GM21737 (cell line): ENCODE data around the gene IFT88.
A peak's percentile ranks its signal among the peaks of the same experiment; 100 is the strongest.

Source experiments
- ATAC-seq: cut with Tn5 transposase; IDR thresholded peaks from one replicate; pipeline ENCODE4 v1.9.1; 2021; ENCODE audit warnings: mild to moderate bottlenecking, moderate library complexity; ENCODE audit not compliant: unreplicated experiment

IFT88 gene, protein sequence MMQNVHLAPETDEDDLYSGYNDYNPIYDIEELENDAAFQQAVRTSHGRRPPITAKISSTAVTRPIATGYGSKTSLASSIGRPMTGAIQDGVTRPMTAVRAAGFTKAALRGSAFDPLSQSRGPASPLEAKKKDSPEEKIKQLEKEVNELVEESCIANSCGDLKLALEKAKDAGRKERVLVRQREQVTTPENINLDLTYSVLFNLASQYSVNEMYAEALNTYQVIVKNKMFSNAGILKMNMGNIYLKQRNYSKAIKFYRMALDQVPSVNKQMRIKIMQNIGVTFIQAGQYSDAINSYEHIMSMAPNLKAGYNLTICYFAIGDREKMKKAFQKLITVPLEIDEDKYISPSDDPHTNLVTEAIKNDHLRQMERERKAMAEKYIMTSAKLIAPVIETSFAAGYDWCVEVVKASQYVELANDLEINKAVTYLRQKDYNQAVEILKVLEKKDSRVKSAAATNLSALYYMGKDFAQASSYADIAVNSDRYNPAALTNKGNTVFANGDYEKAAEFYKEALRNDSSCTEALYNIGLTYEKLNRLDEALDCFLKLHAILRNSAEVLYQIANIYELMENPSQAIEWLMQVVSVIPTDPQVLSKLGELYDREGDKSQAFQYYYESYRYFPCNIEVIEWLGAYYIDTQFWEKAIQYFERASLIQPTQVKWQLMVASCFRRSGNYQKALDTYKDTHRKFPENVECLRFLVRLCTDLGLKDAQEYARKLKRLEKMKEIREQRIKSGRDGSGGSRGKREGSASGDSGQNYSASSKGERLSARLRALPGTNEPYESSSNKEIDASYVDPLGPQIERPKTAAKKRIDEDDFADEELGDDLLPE

DNA sequence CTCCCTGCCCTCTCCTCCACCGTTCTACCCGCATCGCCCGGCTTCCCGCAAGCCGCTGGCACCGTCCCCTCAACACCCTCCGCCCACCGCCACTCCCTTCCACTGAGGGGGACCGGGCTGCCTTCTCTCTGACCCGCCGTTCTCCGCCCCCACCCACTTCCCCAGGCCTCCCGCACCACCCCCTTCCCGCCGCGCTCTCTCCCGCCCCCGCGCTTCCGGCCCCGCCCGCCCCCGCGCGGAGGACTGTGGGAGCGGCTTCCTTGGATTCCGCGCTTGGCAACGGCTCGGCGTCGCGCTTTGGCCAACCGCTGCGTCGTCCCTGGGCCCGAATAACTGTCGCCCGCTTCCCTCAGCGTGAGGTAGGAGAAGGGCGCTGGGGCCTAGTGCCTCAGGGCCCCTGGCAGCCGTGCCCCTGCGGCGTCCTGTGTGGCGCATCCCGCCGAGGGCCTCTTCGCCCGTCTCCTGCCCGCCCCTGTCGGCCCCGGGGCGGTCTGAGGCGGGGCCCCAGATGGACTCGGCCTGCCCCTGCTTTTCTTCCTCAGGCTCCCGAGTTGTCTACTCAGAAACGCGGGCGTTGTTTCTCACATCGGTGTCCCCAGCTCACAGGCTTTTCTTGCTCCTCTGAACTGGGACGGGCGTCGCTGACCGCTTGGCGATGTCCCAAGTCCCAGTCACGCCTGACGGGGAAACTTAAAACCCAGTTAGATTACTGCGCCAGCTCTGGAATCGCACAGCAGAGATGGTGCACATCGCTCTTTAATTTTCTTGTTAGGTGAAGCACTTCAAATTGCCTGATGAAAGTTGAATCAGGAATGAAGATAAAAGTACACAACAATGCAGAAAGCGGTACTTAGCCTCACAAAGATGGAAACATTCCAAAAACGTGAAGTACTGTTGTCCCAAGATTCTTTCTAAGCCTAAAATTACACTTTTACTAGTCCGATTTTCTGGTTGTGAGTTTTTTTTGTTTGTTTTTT lies at the start of gene IFT88:
Gene IFT88, plus strand, starts transcription at position 260 of the 977 bp plus-strand sequence. CDS start 7,229 bp downstream, outside the sequence.
- ATAC-seq: peak; percentile 89

DNA sequence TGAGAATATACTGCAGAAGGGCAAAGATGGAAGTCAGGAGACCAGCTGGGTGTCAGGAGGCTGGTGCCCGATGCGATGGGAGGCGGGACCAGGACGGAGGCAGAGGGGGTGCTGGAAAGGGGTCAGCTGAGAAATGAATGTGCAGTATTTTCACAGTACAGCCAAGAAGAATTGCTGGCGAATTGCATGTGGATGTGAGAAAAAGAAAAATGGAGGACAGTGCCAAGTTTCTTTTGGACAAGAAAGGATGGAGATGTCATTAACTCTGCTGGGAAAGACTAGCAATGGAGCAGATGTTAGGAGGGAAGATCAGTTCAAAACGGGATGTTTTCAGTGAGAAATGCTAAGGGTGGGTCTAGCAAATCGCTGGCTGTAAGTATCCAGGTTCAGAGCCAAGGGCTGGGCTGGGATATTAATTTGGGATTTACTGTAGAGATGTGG lies 48.3 kb upstream of the IFT88 start:
- ATAC-seq: no peak

DNA sequence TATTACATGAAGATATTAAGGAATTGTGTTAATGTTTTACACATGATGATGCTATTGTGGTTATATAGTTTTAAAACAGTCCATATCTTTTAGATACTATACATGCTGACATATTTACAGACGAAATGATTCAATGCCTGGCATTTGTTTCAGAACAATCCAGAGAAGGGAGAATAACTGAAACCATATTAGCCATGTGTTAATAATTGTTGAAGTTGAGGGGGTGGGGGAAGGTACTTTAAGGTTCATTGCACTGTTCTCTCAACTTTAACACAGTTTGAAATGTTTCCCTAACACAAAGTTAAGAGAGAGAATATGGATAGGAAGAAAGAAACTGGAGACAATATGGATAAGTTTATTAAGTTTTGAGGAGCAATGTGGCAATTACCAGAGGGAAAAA lies 47.1 kb upstream of the IFT88 start:
- no peak for ATAC-seq

DNA sequence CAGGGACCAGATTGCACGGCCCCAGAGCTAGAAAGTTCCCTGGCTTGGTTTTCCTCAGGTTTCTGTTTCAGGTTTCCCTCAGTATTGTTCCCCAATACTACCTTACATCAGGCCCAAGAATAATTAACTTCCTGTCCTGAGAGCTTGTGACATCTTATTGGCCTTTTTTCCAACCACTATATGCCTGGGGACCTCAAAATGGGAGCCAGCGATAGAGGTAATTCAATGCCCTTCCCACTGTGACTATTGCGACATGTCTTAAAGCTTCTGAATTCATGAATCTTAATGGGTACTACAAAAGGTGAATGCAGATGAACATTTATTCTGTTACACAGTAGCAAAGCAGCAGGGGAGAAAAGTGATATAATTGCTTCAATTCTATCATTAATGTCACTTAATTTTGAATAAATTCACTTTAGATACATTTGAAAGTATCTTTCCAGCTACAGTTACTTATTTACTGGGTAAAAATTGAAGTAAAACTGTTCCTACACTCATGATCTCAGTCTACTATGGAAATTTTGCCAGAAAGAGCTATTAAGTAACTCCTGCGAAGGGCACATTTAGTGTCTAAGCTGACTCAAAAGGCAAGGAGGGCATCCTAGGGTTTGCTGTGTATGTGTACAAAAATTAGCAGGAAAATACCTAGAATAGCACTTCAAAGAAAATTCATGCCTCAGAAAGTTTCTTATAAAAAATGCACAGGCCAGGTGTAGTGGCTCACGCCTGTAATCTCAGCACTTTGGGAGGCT lies 45.4 kb upstream of the IFT88 start:
- no peak for ATAC-seq

DNA sequence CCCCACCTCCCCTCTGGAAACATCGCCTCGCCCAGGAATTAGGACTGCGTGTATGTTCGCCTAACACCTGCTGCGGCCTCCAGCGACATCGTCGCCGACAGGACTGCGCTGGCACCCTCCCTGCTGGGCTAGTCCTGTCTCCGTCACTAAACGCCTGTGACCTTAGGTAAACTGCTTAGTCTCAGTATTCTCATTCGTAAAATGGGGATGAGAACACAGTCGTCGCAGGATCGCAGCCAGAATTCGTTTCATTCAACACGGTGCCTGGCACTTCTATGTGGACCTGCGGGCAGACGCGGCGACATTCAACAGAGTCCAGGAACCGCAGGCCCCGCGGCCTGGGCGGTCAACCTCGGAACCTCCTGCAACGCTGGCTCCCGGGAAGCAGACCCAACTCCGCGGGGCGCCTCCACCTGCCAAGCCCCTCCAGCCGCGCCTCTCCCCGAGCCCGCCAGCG lies 41.8 kb upstream of the IFT88 start:
- ATAC-seq: peak; percentile 18

DNA sequence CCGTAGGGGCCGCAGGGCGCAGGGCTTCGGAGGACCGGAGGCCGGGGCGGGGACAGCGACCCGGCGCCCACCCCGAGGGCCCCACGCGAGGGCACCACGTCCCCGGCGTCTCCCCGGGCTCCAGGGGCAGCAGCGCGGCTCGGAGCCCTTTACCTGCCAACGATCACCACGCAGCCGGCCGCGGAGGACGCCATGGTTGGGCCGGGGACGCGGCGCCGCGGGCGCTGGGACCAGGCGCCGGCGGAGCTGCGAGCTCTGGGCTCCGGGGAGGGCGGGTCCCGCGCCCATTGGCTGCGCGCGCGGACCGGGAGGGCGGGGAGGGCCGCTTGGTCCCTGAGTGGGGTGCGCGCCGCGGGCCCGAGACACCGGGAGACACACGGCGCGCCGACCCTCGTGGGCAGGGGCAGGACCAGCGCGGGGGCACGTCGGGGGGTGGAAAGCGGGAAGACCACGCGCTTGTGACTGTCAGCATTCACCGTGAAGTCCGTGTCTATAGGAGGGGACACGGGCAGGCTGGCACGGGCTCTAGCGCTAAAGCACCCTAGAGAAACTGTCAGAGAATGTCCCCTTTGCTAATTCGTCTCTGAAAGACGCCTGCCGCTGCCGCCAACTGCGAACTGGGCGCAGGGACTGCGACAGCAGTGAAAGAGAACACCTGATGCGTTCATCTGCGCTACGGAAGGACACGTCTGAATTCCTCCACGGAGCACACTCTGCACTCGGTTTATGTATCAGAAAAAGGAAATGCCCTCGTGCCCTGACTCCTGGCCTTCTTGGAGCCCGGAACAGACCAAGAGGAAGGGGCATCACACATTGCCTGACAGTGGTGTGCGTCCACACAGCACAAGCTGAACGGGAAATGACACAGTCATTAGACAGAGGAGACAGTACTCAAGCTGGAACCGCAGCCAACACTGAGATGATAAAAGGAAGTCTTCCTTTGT lies 41.1 kb upstream of the IFT88 start, which contains the start of gene CRYL1:
Gene CRYL1, minus strand, starts transcription at position 257 of the 944 bp plus-strand sequence. Its CDS starts 63 bp downstream, at position 194.
- ATAC-seq: peak; percentile 78

DNA sequence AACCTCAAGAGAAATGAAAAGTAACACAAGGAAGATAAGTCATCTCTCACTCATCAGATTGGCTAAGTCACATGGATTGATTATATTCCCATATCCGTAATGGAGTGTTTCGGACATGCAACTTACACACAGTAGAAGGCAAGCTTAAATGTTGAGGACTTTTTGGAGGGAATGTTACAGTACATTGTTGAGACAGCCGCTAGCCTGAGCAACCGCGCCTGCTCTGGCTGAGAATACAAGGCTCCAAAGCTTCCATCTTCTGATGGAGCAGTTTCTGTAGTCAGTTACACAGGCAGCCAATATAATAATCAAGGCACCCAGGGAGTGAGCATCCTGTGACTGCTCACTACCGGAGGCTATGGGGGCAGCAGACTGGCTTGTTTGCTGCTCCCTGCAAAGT lies 40.3 kb upstream of the IFT88 start:
- ATAC-seq: no peak

DNA sequence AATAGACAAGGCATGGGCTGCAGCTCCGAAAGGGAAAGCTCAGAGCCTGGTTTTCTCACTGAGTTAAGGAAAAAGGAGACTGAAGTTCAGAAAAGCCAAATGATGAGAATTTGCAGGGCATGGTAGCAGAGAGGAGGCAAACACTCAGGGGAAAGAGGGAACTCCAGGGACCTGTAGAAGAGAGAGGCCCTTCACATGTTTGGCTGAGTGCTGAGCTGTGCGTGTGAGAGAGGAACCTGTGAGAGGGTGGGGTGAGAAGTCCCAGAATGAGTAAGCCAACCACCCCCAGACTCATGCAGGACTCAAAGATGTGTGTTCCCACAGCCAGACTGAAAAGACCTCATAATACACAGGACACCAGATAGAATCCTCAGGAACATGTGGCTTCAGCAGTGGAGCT lies 38.5 kb upstream of the IFT88 start:
- ATAC-seq: no peak

DNA sequence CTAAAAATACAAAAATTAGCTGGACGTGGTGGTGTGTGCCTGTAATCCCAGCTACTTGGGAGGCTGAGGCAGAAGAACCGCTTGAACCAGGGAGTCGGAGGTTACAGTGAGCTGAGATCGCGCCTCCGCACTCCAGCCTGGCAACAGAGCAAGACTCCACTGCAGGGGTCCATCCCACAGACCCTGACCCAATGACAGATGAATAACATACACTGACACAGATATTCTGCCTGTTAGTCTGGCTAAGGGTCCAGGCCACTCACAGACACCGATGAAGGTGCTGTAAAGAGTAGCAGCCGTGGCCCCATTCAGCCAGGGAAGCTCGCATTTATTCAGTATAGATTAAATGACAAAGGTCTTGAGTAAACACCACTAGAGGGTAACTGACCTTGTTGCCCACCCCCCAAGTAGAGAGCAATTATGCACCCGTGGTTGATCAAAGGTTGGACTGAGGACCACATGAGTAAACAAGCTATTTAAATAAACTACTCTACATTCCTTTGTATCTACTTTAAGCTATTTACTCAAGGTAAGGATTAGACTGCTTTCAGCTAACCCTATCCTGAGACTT lies 32.8 kb upstream of the IFT88 start:
- ATAC-seq: no peak

DNA sequence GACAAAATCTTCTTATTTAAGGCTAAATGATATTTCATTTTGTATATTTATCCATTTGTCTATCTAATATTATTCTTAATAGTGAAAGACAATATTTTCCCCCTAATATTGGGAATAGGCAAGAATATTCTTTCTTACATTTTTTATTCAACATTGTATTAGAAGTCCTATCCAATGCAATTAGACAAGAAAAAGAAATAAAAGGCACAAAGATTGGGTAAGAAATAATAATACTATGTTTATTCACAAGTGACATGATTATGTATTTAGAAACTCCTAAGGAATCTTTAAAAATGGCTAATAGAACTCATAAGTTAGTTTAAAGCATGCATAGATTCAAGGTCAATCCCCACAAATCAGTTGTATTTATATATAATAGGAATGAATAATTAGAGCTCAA lies 30.0 kb upstream of the IFT88 start:
- no peak for ATAC-seq

DNA sequence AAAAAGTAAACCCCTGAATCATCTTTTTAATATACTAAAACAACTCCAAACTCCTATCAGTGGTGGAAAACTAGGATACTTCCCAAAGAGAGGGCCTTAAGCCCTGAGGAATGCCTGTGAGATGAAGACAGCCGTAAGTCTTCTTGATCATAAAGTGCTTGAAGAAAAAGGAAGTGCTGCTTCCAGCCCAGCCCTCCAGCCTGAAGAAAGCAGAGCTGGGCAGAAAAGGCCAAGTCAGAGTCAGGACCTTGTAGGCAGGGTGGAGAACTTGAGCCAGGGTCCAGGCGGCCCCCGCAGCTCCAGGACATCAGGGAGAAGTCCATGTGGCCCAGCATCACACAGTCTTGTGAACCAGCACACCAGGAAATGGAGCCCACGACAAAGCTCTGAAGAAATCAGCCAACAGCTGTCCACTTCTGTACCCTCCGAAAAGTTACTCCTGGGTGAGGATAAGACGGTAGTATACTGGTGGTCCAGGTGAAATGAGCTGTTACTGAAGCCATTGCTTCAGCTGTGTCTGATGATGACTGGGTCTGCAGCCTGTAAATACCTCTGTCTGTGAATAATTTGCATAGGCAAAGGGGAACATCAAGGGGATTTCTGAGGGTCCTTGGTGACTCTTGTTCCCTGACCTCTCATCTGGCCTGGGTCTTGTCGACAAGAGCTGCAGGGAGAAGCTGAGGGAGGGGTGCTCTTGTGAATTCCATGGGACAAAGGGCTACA lies 22.6 kb upstream of the IFT88 start:
- ATAC-seq: no peak

DNA sequence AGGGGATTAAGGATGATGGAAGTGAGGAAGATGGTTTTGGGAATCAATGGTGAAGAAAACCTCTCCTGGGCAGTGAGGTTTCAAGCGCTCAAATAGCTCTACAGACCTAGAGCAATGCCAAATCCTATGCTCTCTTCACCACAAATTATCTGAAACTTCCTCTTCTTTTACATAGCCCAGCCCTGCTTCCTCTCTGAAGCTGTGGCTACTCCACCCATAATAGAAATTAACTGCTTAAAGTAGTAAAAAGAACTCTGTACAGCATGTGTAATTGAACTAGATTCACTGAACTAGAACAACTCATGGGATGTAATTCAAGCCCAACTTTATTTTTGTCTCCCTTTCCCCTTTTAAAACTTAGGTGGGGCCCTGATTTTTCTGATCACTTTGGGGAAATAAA lies 20.4 kb upstream of the IFT88 start:
- ATAC-seq: no peak

DNA sequence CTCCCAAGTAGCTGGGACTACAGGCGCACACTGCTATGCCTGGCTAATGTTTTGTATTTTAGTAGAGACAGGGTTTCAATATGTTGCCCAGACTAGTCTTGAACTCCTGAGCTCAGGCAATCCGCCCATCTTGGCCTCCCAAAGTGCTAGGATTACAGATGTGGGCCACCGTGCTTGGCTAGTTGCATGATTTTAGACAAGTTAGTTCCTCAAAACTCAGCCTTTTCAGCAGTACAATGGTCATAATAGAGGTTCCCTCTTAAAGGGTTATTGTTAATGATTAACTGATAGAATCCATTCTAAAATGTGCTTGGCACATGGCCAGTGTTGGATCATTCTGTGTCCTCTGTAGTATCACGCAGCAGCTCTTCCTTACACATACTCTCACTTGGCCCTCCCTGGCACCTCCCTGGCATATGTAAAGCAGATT lies 19.5 kb upstream of the IFT88 start:
- ATAC-seq: no peak

DNA sequence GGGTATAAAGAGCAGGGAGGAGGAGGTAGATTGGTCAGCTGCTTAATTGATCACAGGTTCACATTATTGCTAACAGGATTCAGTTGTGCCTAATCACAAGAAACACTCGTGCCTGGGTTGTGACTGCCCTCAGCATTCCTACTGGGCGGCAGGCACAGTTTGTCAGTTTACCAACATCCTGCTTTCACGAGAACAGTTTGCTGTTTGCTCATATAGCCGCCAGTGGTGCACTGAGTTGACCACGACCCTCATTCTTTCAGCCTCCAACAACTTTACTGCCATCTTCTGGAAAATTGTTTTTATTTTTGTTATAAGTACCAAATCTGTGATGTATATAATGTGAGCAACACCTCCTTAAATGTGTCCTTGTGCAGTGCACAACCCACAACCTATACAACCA lies 16.2 kb upstream of the IFT88 start:
- ATAC-seq: no peak

DNA sequence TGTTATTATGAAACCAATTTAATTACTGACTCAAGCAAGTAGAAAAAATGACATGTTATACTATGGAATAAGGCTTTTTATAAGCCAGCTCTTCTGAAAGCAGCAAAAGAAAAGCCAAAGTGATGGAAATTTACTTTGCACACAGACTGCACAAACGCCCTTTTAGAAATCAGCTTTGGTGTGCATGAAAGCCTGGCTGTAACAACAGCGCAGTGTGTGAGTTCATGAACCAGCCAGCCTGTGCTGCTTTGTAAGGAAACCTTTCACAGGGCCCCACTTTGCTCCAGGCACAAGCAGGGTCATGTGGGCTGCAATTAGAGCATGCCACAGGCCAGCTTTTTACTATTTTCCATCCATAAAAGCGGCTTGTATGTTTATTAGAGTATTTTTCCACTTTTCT lies 13.6 kb upstream of the IFT88 start:
- no peak for ATAC-seq

DNA sequence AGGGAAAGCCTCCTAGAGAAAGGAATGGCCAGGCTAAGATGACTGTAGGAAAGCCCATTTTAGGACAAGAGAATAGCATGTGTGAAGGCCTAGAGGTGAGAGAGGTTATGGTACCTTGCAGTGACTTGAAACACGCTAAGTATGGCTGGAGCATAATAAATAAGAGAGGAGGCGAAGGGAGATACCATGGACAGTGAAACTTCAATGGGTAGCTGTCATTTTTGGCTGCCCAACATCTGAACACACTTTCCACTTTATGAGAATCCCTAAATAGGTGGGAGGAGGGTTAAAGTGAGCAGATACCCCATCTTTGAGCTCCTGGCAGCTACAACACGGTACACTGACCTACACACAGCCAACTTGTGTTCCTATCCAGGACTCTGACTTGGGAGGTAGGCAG lies 8.0 kb upstream of the IFT88 start:
- no peak for ATAC-seq

DNA sequence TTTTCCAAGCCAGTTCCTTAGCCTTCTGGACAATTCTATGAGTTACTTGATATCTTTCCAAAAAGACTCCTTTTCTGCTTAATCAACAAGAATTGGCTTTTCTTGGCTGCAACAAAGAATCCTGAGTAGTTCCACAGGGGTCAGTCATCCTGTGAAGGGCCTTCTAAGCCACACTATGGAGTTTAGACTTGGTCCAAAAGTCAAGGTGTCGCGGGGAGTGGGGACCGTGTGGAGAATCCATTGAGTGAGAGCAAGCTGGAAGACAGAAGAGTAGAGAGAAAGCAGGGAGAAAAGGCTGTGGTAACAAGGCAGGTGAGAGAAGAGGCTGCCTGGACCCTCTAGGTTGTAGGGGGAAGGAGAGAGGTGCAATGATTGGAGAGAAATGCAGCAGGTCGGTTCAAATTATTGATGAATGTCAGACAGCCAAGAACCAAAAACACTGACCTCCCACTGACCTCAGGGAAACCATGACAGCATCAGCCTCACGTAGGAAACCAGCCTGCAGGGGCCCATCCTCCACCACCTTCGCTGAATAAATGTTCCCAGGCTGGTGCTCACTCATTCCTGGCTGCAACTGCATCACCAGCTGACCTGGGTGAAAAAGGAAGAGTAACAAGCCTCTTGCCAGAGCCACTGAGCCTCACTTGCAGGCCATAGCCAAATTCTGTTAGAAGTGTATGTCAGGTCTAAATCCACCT lies 7.1 kb upstream of the IFT88 start:
- no peak for ATAC-seq
